NCI-H2227 treated with DMSO at 0.1 percent for 48 hours (cell line): ENCODE data around the gene IPPK.

Experiments
- DNase-seq: peaks from one replicate; lab custom pipeline; 2025; lab: John Stamatoyannopoulos, UW

The IPPK gene

GRCh38 chr9:92686954-92687353 lies 17.0 kb upstream of the IPPK start:
- DNase-seq, result no peak

GRCh38 chr9:92685022-92685421 lies 15.1 kb upstream of the IPPK start:
- no peak for DNase-seq

GRCh38 chr9:92682269-92682668 lies 12.3 kb upstream of the IPPK start:
- no peak for DNase-seq

GRCh38 chr9:92680166-92681119 lies 10.5 kb upstream of the IPPK start:
- no peak for DNase-seq

GRCh38 chr9:92679413-92680165 lies 9.7 kb upstream of the IPPK start:
- DNase-seq, result no peak

GRCh38 chr9:92671323-92671722 lies 1.4 kb upstream of the IPPK start:
- DNase-seq, result no peak

GRCh38 chr9:92669527-92669889 lies 423 bp downstream of the IPPK start:
- DNase-seq, result no peak

- DNase-seq, result no peak
These were observed 995 bp downstream of the IPPK start for GRCh38 chr9:92668746-92669526.

- no peak for DNase-seq
These were observed 2.9 kb downstream of the IPPK start for GRCh38 chr9:92666912-92667532.

GRCh38 chr9:92666236-92666635 lies 3.7 kb downstream of the IPPK start:
- no peak for DNase-seq

GRCh38 chr9:92665836-92666235 lies 4.1 kb downstream of the IPPK start:
- DNase-seq, result no peak

GRCh38 chr9:92664394-92665152 lies 5.4 kb downstream of the IPPK start:
- DNase-seq, result no peak

- DNase-seq, result no peak
These were observed 6.0 kb downstream of the IPPK start for GRCh38 chr9:92663951-92664350.

- no peak for DNase-seq
These were observed 6.8 kb downstream of the IPPK start for GRCh38 chr9:92663126-92663525.

- no peak for DNase-seq
These were observed 8.2 kb downstream of the IPPK start for GRCh38 chr9:92661743-92662142.

GRCh38 chr9:92661127-92661526 lies 8.8 kb downstream of the IPPK start:
- no peak for DNase-seq

GRCh38 chr9:92660266-92660665 lies 9.7 kb downstream of the IPPK start:
- no peak for DNase-seq

GRCh38 chr9:92659601-92660000 lies 10.3 kb downstream of the IPPK start:
- no peak for DNase-seq

- no peak for DNase-seq
These were observed 11.3 kb downstream of the IPPK start for GRCh38 chr9:92658611-92659010.

- no peak for DNase-seq
These were observed 11.8 kb downstream of the IPPK start for GRCh38 chr9:92658176-92658575.
